Ovary (tissue), 3 donors: ENCODE data around the gene FRMD3.

Experiments used
- POLR2A ChIP-seq: fragments of 450-650 bp; IDR thresholded peaks from one replicate; pipeline ENCODE4 v1.6.1; 2017; ENCODE audit warnings: antibody characterized with exemption, mild to moderate bottlenecking, moderate library complexity
- TF ChIP-seq, protein P1 (sequence below), 3 donors: fragments of 450-650 bp in 2 of 3; fragments of 200-600 bp in 1 of 3; IDR thresholded peaks; one replicate each; pipeline versions ENCODE4 v1.5.1 to v1.8.0; 2016 to 2022; ENCODE audit warnings: antibody characterized with exemption in 3 of 3, mild to moderate bottlenecking in 1 of 3
- donor health status: DM: no; HTN: no; CAD: no.

DNA sequence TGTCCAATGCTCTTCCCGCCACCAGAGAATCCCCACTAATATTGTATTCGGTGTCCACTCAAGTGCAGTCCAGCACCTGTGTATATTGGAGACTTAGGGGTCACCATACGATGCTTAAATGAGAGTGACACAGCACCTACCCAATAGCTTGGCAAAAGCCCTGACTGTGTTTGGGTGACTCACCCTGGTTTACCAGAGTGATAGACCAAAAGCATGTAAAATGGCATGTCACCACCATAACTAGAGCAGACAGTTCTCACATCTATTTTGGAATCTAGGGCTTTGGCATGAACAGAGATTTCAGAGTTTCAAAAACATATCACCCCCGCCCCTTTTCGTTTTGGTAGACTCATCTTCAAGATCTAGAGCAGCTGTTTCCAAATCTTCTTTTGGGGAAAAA is 257.9 kb downstream of the FRMD3 start:
- TF ChIP-seq POLR2A = no peak
- TF ChIP-seq, protein P1, sequence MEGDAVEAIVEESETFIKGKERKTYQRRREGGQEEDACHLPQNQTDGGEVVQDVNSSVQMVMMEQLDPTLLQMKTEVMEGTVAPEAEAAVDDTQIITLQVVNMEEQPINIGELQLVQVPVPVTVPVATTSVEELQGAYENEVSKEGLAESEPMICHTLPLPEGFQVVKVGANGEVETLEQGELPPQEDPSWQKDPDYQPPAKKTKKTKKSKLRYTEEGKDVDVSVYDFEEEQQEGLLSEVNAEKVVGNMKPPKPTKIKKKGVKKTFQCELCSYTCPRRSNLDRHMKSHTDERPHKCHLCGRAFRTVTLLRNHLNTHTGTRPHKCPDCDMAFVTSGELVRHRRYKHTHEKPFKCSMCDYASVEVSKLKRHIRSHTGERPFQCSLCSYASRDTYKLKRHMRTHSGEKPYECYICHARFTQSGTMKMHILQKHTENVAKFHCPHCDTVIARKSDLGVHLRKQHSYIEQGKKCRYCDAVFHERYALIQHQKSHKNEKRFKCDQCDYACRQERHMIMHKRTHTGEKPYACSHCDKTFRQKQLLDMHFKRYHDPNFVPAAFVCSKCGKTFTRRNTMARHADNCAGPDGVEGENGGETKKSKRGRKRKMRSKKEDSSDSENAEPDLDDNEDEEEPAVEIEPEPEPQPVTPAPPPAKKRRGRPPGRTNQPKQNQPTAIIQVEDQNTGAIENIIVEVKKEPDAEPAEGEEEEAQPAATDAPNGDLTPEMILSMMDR (IDR thresholded peaks at IDR 0.05) = no peak
